Stimulated activated CD4-positive, alpha-beta T cell treated with anti-CD3 and anti-CD28 coated beads, Interleukin-1b, Interleukin-23, amount 100 ng/mL, for 24 hours (primary cell): Measurements from ENCODE around the gene NTN5.
A peak's percentile ranks its signal among the peaks of the same experiment; 100 is the strongest.

Experiments
- DNase-seq, 4 experiments: peaks; one replicate each; pipeline ENCODE4 v3.0.0-alpha.2; 2020; ENCODE audit warnings: low read depth in 4 of 4, low spot score in 1 of 4

Gene NTN5

DNA sequence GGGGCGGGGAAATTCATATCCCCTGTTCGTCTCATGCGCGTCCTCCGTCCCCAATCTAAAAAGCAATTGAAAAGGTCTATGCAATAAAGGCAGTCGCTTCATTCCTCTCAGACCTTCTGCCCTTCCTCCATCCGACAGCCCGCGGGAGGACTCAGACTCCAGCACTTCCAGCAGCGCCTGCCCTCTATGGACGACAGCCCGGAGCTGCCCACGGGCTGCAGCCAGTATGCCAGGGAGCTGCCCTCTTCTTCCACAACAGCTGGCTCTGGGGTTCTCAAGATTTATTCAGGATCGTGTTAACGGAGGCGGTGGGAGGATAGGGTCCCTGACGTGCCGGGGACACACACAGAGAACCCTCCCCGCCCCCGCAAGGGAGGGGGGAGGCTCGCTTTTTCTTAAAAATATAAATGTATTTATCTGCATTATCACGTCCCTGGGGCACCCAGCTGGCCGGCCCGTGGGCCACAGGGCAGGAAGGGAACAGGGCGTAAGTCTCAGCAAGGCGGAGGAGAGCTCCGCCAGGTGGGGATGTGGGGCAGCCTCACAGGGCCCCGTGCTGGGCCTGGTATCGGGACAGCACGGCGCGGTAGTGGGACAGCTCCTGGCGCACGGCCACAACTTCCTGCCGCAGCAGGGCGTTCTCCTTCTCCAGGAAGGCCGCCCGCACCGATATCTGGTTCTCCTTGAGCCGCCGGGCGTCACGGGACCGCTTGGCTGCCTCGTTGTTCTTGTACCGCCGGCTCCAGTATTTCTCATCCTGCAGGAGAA lies 42.3 kb downstream of the NTN5 start:
- DNase-seq, result no peak

DNA sequence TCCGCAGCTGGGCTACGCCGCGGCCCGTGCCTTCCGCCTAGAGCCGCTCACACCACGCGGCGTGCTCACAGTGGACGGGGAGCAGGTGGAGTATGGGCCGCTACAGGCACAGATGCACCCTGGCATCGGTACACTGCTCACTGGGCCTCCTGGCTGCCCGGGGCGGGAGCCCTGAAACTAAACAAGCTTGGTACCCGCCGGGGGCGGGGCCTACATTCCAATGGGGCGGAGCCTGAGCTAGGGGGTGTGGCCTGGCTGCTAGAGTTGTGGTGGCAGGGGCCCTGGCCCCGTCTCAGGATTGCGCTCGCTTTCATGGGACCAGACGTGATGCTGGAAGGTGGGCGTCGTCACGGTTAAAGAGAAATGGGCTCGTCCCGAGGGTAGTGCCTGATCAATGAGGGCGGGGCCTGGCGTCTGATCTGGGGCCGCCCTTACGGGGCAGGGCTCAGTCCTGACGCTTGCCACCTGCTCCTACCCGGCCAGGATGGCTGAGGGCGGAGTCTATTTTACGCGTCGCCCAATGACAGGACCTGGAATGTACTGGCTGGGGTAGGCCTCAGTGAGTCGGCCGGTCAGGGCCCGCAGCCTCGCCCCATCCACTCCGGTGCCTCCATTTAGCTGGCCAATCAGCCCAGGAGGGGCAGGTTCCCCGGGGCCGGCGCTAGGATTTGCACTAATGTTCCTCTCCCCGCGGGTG lies 43.1 kb downstream of the NTN5 start:
- DNase-seq, result no peak

DNA sequence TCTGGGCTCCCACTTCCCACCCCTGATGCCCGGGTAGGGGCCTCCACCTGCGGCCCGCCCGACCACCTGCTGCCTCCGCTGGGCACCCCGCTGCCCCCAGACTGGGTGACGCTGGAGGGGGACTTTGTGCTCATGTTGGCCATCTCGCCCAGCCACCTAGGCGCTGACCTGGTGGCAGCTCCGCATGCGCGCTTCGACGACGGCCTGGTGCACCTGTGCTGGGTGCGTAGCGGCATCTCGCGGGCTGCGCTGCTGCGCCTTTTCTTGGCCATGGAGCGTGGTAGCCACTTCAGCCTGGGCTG lies 43.6 kb downstream of the NTN5 start:
- no peak for DNase-seq

DNA sequence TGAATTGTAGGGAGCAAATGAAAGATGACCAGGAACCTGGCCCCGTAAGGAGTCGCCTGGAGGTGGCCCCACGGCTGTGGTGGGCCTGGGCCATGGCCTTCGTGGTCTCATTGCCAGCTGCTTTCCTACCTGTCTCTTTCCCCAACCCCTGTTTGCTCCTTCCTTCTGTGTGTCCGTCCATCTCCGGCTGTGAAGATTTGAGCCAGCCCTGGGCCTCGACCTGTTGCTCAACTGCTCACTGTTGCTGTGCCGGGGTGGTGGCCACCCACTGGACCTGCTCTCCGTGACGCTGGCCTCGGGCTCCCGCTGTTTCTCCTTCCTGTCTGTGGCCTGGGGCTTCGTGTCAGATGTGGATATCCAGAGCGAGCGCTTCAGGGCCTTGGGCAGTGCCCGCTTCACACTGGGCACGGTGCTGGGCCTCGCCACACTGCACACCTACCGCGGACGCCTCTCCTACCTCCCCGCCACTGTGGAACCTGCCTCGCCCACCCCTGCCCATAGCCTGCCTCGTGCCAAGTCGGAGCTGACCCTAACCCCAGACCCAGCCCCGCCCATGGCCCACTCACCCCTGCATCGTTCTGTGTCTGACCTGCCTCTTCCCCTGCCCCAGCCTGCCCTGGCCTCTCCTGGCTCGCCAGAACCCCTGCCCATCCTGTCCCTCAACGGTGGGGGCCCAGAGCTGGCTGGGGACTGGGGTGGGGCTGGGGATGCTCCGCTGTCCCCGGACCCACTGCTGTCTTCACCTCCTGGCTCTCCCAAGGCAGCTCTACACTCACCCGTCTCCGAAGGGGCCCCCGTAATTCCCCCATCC lies 44.1 kb downstream of the NTN5 start:
- DNase-seq, result no peak

DNA sequence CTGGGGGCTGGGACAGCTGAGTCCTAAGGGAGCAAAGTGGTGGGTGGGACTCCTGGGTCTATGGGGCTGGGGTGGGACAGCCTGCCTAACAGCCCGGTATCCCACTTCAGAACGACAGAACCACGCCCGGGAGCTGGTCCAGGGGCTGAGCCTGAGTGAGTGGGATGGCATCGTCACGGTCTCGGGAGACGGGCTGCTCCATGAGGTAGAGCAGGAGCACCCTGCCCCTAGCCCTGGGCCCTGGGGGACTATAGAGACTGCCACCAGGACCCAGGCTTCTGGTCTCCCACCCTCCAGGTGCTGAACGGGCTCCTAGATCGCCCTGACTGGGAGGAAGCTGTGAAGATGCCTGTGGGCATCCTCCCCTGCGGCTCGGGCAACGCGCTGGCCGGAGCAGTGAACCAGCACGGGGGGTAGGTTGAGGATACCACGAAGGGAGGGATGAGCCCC lies 44.9 kb downstream of the NTN5 start:
- no peak for DNase-seq

DNA sequence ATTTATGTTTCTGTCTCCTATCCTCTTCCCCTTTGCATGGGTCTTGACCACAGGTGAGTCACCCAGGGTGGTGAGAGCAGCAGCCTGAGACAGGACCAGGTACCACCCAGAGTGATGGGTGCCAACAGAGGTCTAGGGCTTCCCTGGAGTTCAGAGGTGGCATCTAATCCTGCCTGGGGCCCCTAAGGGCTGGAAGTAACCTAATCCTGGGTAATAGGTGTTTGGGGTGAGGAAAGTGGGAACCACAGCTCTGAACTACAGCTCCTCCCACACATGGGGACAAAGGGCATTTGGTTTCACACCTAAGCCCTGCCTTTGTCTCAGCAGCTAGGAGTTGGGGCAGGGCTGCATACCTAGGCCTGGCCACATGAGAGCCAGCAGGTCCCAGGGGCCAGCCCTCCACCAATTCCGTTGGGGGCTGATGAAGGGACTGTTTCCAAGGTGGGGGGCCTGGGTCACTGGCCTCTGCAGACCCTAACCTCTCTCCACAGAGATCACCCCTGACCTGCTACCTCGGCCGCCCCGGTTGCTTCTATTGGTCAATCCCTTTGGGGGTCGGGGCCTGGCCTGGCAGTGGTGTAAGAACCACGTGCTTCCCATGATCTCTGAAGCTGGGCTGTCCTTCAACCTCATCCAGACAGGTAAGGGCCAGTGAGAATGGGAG lies 45.5 kb downstream of the NTN5 start:
- DNase-seq, result no peak

DNA sequence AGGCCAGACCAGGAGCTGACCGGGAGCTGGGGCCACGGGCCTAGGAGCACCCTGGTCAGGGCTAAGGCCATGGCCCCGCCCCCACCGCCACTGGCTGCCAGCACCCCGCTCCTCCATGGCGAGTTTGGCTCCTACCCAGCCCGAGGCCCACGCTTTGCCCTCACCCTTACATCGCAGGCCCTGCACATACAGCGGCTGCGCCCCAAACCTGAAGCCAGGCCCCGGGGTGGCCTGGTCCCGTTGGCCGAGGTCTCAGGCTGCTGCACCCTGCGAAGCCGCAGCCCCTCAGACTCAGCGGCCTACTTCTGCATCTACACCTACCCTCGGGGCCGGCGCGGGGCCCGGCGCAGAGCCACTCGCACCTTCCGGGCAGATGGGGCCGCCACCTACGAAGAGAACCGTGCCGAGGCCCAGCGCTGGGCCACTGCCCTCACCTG lies 46.9 kb downstream of the NTN5 start:
- no peak for DNase-seq

DNA sequence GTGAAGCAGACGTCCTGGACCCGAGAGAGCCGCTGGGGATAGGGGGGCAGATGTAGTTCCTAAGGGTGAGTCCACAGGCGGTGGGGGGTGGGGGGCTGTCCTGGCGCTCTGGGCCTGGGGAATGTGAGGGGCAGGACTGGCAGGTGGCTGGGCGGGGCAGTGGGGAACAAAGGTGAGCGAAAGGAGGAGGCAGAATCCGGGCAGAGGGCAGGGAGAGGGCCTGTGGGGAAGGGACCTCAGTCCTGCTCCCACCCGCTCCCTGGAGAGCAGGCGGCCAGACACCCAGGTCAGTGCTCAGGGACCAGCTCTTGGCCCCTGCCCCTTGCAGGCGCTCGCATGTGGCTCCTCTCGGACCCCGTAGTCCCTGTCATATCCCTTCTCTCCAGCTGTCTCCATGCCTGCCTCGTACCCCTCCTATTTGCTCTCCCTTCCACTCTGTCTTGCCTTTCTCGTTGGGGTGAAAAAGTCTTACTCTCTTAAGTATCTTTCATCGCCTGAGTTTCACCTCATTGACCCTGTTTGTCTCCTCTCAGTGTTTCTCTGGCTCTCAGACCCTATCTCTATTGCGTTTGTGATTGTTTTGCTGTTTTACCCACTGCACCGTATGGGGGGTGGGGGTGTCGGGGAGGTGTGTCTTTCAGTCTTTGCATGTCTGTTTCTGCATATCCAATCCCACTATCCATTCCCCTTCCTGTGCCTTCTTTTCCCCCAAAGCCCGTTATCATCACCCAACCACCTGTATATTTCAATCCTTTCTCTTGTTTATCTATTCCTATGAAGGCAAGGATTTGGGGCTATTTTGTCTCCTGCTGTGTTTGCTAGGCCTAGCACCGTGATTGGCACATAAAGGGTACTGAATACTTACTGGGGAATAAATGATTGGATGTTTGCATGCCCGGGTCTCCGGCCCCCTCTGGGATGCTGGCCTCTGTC lies 47.8 kb downstream of the NTN5 start:
- no peak for DNase-seq

DNA sequence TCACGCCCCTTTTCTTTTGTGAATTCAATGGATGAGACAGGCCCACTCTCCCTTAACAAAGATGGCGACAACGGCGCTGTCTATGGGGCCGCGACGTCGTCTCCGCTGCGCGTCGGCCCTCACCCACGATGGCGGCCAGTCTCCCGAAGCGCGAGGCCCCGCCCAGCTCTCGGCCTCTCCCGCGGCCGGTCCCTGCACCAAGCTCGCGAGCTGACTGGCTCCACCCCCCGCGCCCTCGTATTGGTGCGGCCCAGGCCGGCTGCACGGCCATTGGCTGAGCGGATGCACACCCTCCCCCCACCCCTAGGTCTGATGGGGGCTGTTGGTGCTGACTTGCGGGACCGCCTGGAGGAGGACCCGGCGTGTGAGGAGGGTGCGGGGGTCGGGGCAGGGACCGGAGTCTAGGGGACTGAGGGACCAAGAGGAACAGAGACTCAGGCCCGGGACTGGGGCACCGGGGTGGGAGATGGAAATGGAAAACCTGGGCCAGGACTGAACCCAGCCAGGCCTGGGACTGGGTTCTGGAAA lies 48.7 kb downstream of the NTN5 start:
- peak; percentile 92 to 98 (median 95) for DNase-seq

DNA sequence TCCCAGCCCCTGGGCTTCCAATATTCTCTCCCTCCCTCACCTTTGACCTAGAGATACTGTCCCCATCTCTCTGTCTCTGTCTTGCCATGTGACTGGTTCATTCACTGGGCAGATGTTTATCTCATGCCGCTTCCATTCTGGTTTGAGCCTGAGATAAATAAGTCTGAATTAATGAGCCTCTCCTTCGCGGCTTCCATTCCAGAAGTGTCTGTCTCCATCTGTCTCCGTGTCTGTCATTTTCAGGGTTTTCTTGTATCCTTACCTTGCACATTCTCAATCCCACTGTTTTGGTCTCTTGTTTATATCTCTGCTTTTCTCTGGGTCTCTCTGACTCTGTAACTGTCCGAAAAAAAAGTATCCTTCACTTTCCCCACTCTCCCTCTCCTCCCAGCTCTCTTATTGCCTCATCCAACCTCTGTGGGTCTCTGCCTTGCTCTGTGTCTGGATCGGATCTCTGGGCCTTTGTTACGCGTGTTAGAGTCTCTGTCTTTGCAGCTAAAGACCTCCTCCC lies 49.2 kb downstream of the NTN5 start:
- DNase-seq, result no peak

DNA sequence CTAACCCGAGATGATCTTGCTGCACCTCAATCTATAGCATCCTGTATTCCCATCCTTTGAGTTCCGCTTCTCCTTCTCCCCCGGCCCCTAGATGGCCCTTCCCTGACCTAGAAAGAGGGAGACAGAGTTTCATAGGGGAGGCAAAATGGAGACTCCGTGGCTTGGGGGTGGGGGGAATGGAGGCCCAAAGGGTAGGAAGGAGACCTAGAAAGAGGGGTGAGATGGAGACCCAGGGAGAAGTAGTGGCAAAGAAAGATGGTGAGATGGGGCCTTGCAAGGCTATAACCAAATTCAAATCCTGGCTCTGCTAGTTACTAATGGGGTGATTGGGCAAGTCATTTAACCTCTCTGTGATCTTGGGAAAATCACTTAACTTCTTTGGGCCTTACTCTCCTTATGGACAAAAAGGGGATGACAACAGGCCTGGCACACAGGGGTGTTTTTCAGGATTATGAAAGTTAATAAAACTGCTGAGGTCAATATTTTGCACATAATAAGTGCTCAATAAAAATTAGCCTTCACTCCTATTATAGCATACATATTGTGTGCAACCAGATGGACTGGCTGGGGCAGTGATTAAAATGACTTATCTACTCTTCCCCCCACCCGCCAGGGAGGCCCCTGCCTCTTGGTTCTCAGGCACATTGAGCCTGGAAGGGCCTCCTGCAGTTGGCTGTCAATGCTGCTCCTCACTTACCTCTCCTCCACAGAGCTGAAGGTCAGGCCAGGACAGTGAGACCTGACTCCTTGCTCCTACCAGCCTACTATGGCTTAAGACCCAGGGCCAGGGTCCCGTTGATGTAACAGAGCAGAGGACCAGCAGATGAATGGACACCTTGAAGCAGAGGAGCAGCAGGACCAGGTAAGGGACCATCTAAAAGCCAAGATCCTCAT lies 52.9 kb downstream of the NTN5 start:
- no peak for DNase-seq

DNA sequence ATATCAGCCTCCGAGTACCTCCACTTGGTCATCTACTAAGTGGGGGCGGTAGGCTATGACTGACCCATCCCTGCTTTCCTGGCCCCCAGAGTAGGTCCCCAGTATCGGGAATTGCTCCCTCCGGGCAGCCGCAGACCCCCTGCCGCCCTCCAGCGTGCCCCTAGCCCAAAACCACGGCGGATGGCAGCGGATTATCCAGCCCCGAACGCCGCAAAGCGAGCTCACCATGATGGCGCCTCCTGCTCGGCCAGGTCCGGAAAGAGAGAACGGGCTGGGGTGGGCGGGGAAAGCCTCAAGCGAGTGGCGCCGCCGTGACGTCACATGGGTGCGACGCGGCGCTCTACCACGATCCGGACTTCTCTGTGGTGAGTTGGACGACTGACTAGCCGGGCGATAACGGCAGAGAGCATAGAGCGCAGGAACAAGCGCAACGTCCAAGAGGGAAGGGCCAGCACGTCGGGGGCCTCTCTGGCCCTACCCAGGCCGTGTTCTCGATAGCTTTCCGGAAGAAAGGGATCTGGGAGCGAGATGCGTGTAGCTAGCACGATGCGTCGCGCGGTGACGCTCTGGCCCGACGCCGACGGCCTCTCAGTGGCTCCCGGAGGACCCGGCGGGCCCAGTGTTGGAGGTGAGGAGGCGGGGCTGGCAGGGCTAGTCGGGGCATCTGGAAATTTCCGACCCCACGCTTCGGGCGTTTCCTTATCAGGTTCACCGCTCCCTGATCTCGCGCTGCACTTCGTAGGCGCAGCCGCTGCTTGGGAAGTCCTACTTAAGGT lies 53.7 kb downstream of the NTN5 start, which contains the start of the genes RPL18 and SPHK2:
TSS of gene RPL18 (minus strand) at position 263 of the 776 bp plus-strand sequence. CDS start at position 228, 35 bp downstream.
TSS of gene SPHK2 (plus strand) at position 591 of the 776 bp plus-strand sequence. CDS start 1,009 bp downstream, outside the sequence.
- DNase-seq, result peak; percentile 86 to 94 (median 91)

DNA sequence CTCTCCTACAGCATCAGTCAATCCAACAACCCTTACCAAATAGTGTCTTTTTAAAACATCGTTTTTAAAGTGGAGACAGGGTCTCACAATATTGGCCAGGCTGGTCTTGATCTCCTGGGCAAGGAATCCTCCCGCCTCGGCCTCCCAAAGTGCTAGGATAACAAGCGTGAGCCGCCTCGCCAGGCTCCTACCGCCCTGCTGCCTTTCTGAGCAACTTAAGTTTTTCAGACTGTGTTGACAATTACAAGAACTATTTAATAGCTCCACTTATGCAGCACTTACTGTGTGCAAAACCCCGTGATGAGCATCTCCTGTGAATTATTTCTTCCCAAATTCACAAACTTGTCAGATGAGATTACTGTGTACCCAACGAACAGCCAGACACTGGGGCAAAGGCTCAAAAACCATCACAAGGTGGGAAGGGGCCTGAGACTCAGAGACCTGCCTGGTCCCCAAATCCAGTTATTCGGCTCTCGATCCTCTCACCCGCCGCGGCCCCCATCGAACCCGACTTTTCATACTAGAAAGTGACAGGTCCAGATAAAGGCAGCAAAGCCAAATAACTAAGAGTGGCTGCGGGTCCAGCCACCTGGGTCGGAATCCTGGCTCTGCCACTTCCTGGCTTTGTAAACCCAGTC lies 54.4 kb downstream of the NTN5 start:
- no peak for DNase-seq

DNA sequence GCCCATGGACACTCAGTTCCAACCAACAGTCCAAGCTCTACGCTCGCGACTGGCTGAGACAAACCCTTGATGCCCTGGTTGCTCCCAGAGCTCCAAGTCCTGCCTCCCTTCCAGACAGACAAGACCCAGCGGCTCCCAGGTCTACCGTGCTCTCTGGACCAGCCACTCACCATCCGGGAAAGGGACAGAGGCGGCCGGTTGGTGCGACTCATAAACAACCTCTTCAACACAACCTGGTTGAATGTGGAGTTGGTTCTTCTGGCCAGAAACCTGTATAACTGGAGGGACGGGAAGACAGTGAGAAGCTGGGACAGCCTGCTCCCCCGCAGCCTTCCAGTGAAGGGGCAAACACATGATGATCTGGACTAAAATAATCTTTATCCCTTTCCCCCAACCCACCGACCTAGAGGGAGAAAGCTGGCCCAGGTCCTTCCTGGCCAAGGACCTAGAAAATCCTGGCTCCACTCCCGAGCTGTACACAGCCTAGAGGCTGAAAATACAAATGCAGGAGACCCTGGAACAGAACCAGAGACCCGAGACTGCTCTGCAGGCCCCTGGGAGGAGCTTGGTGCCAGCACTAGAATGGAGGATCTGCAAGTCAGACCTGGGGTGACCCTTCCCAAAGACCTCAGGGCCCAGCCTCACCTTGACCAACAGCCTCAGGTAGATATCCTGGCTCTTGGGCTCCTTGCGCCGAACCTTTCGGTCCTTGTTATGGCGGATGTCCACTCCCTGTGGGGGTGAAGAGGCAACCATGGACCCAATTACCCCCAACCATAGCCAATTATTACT lies 55.5 kb downstream of the NTN5 start:
- DNase-seq, result no peak

DNA sequence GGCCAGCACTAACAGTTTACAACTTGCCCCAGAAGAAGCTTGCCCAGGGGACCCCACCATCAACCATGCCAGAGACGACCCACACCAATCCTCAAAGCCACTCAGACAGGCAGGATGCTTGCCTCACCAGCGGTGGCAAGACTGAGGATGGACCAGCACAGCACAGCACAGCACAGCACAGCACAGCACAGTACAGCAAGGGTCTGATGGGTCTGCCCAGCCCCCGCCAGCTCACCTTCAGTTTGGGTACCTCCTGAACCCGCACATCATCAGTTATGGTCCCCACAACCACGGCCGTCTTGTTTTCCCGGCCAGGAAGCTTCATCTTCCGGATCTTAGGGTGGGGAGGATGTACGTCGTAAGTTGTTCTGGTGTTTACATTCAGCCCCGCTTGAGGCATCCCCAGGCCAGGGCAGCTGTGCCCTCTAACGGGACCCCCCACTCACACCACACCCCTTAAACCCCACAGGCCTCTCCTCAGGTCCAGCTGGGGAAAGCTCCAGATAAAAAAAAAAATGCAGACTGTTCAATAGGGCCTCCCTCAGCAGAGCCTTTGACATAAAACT lies 56.2 kb downstream of the NTN5 start:
- no peak for DNase-seq

DNA sequence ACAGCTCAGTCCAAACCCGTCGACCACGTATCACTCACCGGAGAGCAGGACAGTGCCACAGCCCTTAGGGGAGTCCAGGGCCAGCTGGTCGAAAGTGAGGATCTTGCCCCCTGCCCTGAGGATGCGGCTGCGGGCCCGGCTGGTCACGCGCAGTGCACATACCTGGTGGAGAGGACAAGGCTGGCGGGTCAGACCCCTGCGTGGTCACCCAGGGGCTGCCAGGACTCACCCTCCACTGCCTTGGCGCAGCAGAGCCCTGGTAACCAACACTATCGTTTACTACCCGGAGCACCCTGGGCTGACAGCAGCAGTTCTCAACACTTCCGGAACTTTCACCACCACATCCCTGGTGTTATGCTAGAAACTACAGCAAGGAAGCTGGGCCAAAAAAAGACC lies 56.8 kb downstream of the NTN5 start:
- no peak for DNase-seq
